Lung microvascular endothelial cell (primary cell): ENCODE measurements around the gene IQSEC1. TPM values are rescaled to one million over a fixed set of nuclear protein-coding genes. Genes with fewer than 3 reads are reported as not detected.
A peak's percentile ranks its signal among the peaks of the same experiment; 100 is the strongest.

Experiments
- DNase-seq, 2 donors: peaks; one replicate each; pipeline versions ENCODE4 v3.0.0 to v3.0.0-alpha.2; 2010; ENCODE audit warnings: low read depth in 2 of 2
- total RNA-seq: library from RNA; depleted of rRNA; stranded (reverse); fragments of >200 nt; gene quantifications from 2 replicates; pipeline ENCODE4 v1.2.1, GENCODE V29; 2014

IQSEC1 gene
- total RNA-seq, 1 donor from 2014 or later = 63.7 TPM

DNA sequence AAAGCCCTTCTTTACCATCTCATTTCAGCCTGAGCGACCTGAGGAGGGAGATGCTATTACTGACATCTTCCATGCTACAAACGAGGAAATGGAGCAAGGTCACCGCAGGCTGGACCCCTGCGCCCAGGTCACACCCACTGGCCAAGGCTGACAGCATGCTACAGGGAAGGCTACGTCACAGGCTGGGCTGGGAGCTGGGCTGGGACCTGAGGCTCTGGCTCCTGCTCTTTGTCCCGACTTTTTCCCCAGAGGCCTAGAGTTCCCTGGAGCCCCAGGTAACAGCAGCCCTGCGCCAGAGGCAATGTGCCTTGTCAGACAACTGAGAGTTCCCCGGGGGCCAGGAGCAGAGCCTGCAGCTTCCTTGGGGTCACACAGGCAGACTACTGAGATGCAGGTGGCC is 87.2 kb downstream of the IQSEC1 start:
- DNase-seq = no peak

- DNase-seq = no peak
These were observed 88.1 kb downstream of the IQSEC1 start for GRCh38 chr3:12985148-12985547.

DNA sequence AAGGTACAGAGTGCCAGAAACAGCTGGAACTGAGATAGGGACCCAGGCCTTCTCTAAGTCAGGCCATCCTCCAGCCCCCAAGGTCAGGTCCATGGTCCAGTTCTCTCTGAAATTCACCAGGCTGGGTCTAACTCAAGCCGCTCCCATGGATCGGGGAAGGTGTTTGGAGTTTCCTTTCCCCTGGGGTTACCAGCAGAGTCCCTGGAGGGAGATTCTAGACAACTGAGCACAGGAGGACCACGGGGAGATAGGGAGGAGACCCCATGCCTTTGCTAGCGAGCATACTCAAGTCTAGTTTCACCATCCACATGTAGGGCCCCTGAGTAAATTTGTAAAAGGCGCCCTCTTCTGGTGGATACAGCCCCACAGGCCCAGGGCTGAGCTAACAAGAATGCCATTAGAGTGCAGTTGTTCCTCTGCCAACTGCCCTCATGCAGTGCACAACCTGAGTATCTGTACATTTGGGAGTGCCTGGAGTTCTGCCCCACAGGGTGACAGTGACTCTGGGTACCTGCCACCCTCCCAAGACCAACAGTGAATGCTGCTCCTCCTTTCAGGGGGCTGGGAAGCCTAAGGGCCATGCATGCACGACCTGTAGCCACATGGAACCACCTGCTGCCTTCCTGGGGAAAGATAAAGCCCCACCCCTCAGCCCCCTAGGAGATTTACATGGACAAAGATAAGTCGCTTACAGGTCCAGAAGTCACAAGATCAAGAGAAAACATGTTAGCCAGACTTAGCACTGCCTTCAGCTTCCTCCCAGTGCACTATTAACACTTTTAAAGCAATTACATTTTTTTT is 89.0 kb downstream of the IQSEC1 start:
- DNase-seq = peak; percentile 77 to 86

- no peak for DNase-seq
These were observed 89.9 kb downstream of the IQSEC1 start for GRCh38 chr3:12983319-12983718.

DNA sequence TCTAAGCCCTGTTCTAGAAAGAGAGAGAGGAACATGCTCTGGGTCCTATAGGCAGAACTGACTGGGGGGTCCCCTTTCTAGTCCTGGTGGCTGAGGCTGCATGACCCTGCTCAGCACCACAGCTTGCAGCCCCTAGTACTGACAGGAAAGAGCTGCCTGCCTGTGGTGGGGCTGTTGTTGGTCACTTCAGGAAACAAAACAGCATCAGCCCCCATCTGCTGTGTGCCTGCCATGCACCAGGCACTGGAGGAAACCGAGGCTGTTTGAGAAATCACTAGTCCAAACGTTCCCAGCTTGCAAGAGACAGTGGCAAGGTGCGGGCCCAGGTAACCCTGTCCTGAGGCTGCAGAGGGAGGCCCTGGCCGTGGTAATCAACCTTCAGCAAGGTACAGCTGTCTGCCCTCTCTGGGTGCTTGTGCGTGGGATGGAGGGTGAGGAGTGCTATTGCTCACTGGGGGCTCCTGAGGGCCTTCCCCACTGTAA is 90.6 kb downstream of the IQSEC1 start:
- no peak for DNase-seq

GRCh38 chr3:12981306-12982275 is 91.6 kb downstream of the IQSEC1 start:
- no peak for DNase-seq

DNA sequence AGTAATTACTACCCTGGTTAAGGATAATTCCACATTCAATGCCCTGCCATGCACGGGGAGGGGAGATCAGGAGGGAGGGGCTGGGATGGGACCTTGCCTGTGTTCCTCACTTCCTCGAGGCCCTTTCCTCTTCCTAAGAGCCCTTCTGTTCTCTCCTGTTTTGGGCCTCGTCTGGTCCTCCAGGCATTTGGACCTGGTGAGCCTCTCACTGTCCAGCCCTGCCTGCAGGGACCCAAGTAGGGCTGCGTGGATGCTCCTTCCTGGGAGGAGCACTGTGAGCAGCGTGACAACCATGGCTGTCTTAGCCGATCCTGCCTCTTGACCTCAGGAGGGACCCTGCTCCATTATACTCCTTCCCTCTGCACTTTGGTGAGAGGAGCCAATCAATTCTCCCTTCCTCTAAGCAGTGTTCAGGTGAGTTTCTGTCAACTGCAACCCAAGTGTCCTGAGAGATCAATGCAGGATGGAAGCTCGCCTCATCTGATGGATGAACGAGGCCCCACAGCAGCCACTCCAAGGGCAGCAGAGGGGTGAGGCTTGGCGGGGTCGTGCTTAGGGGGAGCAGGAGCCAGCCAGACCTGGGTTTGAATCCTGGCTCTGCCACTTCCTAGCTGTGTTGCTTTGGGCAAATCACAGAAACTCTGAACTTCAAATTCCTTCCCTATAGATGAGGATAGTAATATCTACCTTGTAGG is 92.5 kb downstream of the IQSEC1 start:
- no peak for DNase-seq

GRCh38 chr3:12979947-12980487 is 93.2 kb downstream of the IQSEC1 start:
- DNase-seq = no peak

GRCh38 chr3:12979151-12979946 is 93.9 kb downstream of the IQSEC1 start:
- no peak for DNase-seq

GRCh38 chr3:12978682-12979081 is 94.5 kb downstream of the IQSEC1 start:
- no peak for DNase-seq

- no peak for DNase-seq
These were observed 96.0 kb downstream of the IQSEC1 start for GRCh38 chr3:12977117-12977808.

GRCh38 chr3:12975748-12976522 is 97.3 kb downstream of the IQSEC1 start:
- DNase-seq = no peak

- DNase-seq = no peak
These were observed 98.4 kb downstream of the IQSEC1 start for GRCh38 chr3:12974819-12975218.

GRCh38 chr3:12974334-12974733 is 98.9 kb downstream of the IQSEC1 start:
- no peak for DNase-seq

DNA sequence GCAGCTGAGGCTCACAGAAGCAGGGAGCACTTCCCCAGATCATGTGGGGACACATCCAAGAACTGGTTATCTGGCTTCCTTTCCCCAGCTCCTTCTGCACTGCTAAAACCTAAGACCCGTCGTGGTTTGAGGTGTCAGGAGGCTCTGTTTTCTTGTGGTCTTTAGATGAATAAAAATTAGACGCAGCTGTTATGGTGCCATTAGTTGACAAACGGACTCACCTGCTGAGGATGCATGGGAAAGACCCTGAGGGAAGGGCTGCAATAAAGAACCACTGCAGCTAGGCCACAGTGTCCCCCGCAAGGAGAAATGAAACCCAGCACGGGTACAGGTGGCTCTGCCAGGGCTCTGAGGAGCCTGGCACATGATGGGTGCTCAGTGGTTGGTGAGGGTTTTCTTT is 99.4 kb downstream of the IQSEC1 start:
- DNase-seq = no peak

- no peak for DNase-seq
These were observed 100.2 kb downstream of the IQSEC1 start for GRCh38 chr3:12972781-12973702.

DNA sequence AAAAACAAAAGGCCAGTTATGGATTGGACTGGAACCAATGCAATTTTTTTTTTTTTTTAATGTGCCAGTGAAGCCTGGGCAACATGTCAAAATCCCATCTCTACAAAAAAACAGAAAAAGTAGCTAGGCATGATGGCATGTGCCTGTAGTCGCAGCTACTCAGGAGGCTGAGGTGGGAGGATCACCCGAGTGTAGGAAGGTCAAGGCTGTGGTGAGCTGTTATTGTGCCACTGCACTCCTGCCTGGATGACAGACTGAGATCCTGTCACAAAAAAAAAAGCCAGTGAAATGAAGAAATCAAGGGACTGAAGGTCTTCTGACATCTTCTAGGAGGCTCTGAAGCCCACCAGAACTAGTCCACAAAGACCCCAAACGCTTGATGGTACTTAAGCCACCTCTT is 101.2 kb downstream of the IQSEC1 start:
- DNase-seq = no peak

DNA sequence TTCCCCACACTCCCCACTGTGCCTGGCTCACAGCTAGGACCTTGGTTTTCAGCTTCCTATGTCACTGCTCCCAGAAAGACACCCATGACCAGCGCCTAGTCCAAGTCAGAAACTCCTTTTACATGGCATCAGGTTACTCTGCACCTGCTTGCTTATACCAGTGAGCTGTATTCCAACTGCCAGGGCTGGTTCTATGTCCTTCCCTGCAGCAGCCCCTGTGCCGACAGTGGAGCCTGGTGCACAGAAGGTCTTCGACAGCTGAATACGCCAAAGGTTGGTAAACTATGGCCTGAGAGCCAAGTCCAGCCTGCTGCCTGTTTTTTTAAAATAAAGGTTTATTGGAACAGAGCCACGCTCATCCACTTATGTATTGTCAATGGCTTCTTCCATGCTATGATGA is 102.5 kb downstream of the IQSEC1 start:
- DNase-seq = no peak
